Measurements from ENCODE around the gene RAB21. TPM values are rescaled to one million over a fixed set of nuclear protein-coding genes. Genes with fewer than 3 reads are reported as not detected.
A peak's percentile ranks its signal among the peaks of the same experiment; 100 is the strongest.

RAB21 gene
- total RNA-seq, 2 donors from 2014 or later: 26.9 to 33.9 TPM

DNA sequence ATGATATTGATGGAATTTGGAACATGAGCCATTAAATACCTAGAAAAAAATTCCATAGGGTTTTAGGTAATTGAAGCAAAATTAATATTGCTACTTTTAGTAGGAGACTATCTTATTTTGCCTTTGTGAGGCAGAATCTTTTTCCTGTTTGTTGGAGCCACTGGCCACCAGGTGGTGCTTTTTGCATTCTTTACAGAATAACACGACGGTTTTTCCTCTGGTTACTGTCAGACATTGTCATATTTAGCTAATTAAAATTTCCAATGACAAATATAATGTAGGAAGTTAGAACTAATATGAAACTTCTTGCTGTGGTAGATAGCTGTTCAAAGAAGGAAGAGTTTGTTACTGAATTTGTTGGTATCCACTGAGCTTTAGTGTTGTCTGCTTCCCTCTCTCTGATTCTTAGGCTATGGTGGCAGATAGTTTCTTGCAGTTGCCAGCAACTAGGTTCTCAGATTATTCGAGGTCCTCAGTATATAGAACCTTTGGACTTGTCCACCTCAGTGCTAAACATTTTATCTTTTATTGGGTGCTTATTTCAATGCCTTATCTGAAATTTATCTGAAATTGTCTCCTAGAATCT, 25.7 kb downstream of the RAB21 start:
- DNase-seq (ENCODE audit: low spot score): no peak
- no peaks in the 10 kb centered on the region for H3K4me1 ChIP-seq
- no peak overlapping the region for H3K4me3 ChIP-seq
- H3K27me3 ChIP-seq: no peaks in the 10 kb centered on the region
- H3K9me3 ChIP-seq: no peaks in the 10 kb centered on the region
- no peak overlapping the region for H3K27ac ChIP-seq
- H3K36me3 ChIP-seq: peaks cover 39% of the 10 kb centered on the region
- TF ChIP-seq, protein P1, sequence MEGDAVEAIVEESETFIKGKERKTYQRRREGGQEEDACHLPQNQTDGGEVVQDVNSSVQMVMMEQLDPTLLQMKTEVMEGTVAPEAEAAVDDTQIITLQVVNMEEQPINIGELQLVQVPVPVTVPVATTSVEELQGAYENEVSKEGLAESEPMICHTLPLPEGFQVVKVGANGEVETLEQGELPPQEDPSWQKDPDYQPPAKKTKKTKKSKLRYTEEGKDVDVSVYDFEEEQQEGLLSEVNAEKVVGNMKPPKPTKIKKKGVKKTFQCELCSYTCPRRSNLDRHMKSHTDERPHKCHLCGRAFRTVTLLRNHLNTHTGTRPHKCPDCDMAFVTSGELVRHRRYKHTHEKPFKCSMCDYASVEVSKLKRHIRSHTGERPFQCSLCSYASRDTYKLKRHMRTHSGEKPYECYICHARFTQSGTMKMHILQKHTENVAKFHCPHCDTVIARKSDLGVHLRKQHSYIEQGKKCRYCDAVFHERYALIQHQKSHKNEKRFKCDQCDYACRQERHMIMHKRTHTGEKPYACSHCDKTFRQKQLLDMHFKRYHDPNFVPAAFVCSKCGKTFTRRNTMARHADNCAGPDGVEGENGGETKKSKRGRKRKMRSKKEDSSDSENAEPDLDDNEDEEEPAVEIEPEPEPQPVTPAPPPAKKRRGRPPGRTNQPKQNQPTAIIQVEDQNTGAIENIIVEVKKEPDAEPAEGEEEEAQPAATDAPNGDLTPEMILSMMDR (IDR thresholded peaks at IDR 0.05): peak; percentile 23 to 75

DNA sequence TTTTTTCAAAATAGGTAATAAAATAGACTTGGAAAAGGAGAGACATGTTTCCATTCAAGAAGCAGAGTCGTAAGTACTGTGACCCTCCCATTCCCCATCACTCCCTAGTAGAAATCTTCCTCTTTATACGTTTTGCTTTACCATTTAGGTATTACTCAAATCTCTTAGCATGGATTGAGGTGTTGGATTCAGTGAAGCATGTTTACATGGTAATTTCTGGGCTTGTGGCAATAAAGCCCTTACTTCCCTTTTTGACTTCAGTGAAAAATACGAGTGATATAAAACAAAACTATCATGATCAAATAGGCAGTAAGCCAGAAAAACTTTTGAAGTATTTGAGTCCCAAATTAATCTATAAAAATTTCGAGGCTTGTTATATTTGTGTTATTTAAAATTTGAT, 27.4 kb downstream of the RAB21 start:
- no peaks in the 10 kb centered on the region for H3K27me3 ChIP-seq
- H3K36me3 ChIP-seq: peaks cover 52% of the 10 kb centered on the region
- no peak for DNase-seq (ENCODE audit: low spot score)
- TF ChIP-seq, protein P1 (IDR thresholded peaks at IDR 0.05): no peak
- no peaks in the 10 kb centered on the region for H3K4me1 ChIP-seq
- no peak overlapping the region for H3K27ac ChIP-seq
- H3K9me3 ChIP-seq: no peaks in the 10 kb centered on the region
- no peak overlapping the region for H3K4me3 ChIP-seq

DNA sequence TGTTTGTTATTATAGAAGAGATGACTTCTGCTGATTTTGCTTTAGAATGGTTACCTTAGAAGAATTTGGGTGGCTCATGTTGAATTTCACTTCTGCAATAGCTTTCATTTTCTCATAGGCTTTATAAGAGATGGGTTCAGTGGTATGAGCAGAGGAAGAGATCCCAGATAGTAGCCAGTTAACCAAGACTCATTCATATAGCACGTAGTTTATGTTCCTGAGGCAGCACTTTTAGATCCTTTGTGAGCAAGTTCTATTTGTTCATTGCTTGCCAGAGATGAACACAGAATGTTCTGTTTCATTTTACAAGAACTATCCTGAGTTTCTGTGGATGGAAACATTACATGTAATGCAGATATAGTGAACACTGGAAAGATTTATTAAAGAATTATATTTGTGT, 32.2 kb downstream of the RAB21 start:
- Histone ChIP-seq H3K9me3 (no peaks in the 10 kb centered on the region), H3K4me3 (no peak overlapping the region), H3K4me1 (no peaks in the 10 kb centered on the region), H3K27me3 (no peaks in the 10 kb centered on the region), H3K36me3 (peaks cover 39% of the 10 kb centered on the region), H3K27ac (no peak overlapping the region)
- TF ChIP-seq, protein P1 (IDR thresholded peaks at IDR 0.05): no peak
- no peak for DNase-seq (ENCODE audit: low spot score)

DNA sequence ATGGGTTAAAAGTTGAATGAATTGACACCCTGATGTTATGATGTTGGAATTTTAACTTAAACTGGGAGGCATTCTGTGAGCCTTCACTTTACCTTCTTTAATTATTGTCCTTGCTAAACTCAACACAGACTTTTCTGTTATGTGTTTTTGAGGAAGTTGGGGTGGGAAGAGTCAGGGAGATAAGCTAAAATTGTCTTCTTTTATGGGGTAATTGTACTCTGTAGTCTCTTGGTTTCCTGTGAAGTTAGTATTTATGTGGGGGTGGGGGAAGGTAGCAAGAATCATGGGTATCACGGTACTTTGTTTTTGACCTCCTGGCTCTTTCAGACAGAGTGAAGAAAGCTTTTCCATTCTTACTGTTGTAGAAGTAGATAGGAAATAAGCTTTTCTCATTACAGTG, 32.9 kb downstream of the RAB21 start:
- Histone ChIP-seq H3K9me3 (no peaks in the 10 kb centered on the region), H3K4me1 (no peaks in the 10 kb centered on the region), H3K36me3 (peaks cover 39% of the 10 kb centered on the region), H3K4me3 (no peak overlapping the region), H3K27me3 (no peaks in the 10 kb centered on the region), H3K27ac (no peak overlapping the region)
- DNase-seq (ENCODE audit: low spot score): no peak
- TF ChIP-seq, protein P1 (IDR thresholded peaks at IDR 0.05): no peak

DNA sequence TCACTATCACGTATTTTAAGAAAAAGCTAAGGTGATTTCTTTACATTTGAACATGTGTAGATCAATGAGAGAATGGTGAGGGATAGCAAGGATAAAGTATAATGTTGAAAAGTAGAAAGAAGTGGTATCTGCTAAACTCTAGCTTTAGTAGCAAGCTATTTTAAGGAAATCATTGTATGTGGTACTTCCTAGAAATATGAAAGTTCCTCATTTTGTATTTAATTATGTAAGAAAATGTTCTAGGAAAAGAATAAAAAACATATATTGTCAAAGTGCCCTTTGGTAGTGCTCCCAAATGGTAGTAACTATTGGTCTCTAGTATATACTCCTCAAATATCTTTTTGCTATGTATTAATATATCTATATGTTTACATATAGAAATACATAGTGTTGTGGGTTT, 35.7 kb downstream of the RAB21 start:
- H3K36me3 ChIP-seq: peaks cover 29% of the 10 kb centered on the region
- no peaks in the 10 kb centered on the region for H3K4me1 ChIP-seq
- no peaks in the 10 kb centered on the region for H3K9me3 ChIP-seq
- DNase-seq (ENCODE audit: low spot score): no peak
- H3K4me3 ChIP-seq: no peak overlapping the region
- TF ChIP-seq, protein P1 (IDR thresholded peaks at IDR 0.05): no peak
- H3K27me3 ChIP-seq: no peaks in the 10 kb centered on the region
- H3K27ac ChIP-seq: no peak overlapping the region

Data from right atrium auricular region (tissue), 2 donors.